ENCODE data around the gene KRT38.

DNA sequence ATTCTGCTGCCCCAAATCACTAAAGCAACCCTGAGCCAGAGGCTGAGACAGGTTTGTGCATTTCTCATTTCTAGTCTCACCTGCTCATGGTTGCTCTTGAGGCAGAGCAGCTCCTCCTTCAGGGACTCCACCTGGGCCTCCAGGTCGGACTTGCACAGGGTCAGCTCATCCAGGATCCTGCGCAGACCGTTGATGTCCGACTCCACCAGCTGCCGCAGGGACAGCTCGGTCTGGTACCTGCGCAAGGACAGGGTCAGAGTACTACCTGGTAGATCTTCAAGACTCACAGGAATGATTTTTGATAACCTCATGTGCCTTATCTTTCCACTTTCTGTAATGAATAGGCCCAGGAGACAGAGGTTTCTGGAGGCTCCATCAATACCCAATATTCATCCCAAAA lies 44.4 kb downstream of the KRT38 start:
- TF ChIP-seq, protein P1, sequence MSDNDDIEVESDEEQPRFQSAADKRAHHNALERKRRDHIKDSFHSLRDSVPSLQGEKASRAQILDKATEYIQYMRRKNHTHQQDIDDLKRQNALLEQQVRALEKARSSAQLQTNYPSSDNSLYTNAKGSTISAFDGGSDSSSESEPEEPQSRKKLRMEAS (IDR thresholded peaks at IDR 0.05), result no peak
- TF ChIP-seq CREB1 (IDR thresholded peaks at IDR 0.05), result no peak

Measured in H1 (cell line).